Sigmoid colon (tissue), 4 donors: ENCODE measurements around the gene C21orf91.

ENCODE experiments used
- EP300 ChIP-seq, 4 donors: sonication (generic); formaldehyde crosslinking; IDR thresholded peaks; one replicate each; pipeline ENCODE4 v1.6.1; 2017; ENCODE audit warnings: antibody characterized with exemption in 4 of 4
- POLR2A ChIP-seq, 2 donors: fragments of 450-650 bp; IDR thresholded peaks; one replicate each; pipeline ENCODE4 v1.6.1; 2016; ENCODE audit warnings: antibody characterized with exemption in 2 of 2, mild to moderate bottlenecking in 2 of 2, moderate library complexity in 2 of 2
- POLR2AphosphoS5 ChIP-seq, 4 donors: sonication (generic); formaldehyde crosslinking; IDR thresholded peaks; one replicate each; pipeline ENCODE4 v1.6.1; 2017; ENCODE audit warnings: antibody characterized with exemption in 4 of 4
- TF ChIP-seq, protein P1 (sequence below), 4 experiments: fragments of 450-650 bp in 3 of 4; fragments of 200-600 bp in 1 of 4; IDR thresholded peaks; one replicate each; pipeline ENCODE4 v1.5.1; 2016 to 2019; ENCODE audit warnings: antibody characterized with exemption in 4 of 4, mild to moderate bottlenecking in 3 of 4, moderate library complexity in 2 of 4

DNA sequence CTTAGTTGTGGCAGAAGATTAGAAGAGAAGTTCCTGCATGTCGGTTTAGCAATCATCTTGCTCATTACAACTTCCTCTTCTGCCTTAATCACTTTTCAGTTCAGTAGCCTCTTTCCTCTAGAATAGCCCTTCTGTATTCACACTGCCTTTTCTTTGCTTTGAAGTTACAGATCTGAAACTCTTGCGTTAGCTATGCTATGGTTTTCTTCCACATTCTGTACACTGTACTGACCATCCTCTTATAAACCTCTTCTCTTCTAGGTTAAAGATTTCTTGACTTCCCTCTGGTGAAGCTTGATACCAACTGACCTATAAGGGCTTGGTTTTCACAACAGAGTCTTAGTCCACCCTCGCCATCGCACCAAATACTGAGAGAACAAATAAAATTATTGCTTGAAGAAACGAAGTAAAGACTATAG lies 35.0 kb downstream of the C21orf91 start:
- TF ChIP-seq, protein P1, sequence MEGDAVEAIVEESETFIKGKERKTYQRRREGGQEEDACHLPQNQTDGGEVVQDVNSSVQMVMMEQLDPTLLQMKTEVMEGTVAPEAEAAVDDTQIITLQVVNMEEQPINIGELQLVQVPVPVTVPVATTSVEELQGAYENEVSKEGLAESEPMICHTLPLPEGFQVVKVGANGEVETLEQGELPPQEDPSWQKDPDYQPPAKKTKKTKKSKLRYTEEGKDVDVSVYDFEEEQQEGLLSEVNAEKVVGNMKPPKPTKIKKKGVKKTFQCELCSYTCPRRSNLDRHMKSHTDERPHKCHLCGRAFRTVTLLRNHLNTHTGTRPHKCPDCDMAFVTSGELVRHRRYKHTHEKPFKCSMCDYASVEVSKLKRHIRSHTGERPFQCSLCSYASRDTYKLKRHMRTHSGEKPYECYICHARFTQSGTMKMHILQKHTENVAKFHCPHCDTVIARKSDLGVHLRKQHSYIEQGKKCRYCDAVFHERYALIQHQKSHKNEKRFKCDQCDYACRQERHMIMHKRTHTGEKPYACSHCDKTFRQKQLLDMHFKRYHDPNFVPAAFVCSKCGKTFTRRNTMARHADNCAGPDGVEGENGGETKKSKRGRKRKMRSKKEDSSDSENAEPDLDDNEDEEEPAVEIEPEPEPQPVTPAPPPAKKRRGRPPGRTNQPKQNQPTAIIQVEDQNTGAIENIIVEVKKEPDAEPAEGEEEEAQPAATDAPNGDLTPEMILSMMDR (IDR thresholded peaks at IDR 0.05), result no peak
- TF ChIP-seq EP300 (IDR thresholded peaks at IDR 0.05) (no peak), POLR2A (IDR thresholded peaks at IDR 0.05) (no peak), POLR2AphosphoS5 (IDR thresholded peaks at IDR 0.05) (no peak)
